HEK293 (cell line): ENCODE data around the gene PTH1R.

ENCODE experiments used
- ATF2 ChIP-seq: fragments of 450-650 bp; formaldehyde crosslinking; IDR thresholded peaks from 2 replicates; pipeline ENCODE4 v1.5.1; 2016; ENCODE audit warnings: missing biosample characterization, missing genetic modification characterization, low read depth
- BCL11A ChIP-seq: fragments of 450-650 bp; formaldehyde crosslinking; IDR thresholded peaks from 2 replicates; pipeline ENCODE4 v1.5.1; 2016; ENCODE audit warnings: low read depth, missing biosample characterization, missing genetic modification characterization
- CTCF ChIP-seq: fragments of 450-650 bp; formaldehyde crosslinking; IDR thresholded peaks from 2 replicates; pipeline ENCODE4 v1.5.1; 2016; ENCODE audit warnings: missing biosample characterization, missing genetic modification characterization
- MEIS1 ChIP-seq: sonication (generic); formaldehyde crosslinking; IDR thresholded peaks from 2 replicates; pipeline ENCODE4 v1.8.1; 2022; ENCODE audit warnings: missing genetic modification reagents, mild to moderate bottlenecking, borderline replicate concordance
- MYNN ChIP-seq: fragments of 450-650 bp; formaldehyde crosslinking; IDR thresholded peaks from 2 replicates; pipeline ENCODE4 v1.5.1; 2016; ENCODE audit warnings: missing biosample characterization, missing genetic modification characterization, borderline replicate concordance
- PRDM6 ChIP-seq: fragments of 450-650 bp; formaldehyde crosslinking; IDR thresholded peaks from 2 replicates; pipeline ENCODE4 v1.5.1; 2017; ENCODE audit warnings: missing biosample characterization, missing genetic modification characterization
- TCF7L2 ChIP-seq: IDR thresholded peaks from 2 replicates; pipeline ENCODE4 v1.6.1; 2011; ENCODE audit warnings: low read depth, mild to moderate bottlenecking, inconsistent platforms, low read length, moderate library complexity, borderline replicate concordance
- YY1 ChIP-seq: fragments of 450-650 bp; formaldehyde crosslinking; IDR thresholded peaks from 2 replicates; pipeline ENCODE4 v1.5.1; 2018; ENCODE audit warnings: missing biosample characterization, missing genetic modification characterization
- ZBTB1 ChIP-seq: fragments of 450-650 bp; formaldehyde crosslinking; IDR thresholded peaks from 2 replicates; pipeline ENCODE4 v1.5.1; 2016; ENCODE audit warnings: missing biosample characterization, missing genetic modification characterization
- ZBTB11 ChIP-seq: fragments of 450-650 bp; formaldehyde crosslinking; conservative IDR thresholded peaks from 2 replicates; pipeline ENCODE4 v1.5.1; 2016; ENCODE audit warnings: low read depth, missing biosample characterization, missing genetic modification characterization
- ZBTB7A ChIP-seq: fragments of 450-650 bp; formaldehyde crosslinking; IDR thresholded peaks from 2 replicates; pipeline ENCODE4 v1.5.1; 2016; ENCODE audit warnings: low read depth, missing biosample characterization, missing genetic modification characterization
- ZNF140 ChIP-seq: fragments of 450-650 bp; formaldehyde crosslinking; IDR thresholded peaks from 2 replicates; pipeline ENCODE4 v1.5.1; 2016; ENCODE audit warnings: missing biosample characterization, missing genetic modification characterization

DNA sequence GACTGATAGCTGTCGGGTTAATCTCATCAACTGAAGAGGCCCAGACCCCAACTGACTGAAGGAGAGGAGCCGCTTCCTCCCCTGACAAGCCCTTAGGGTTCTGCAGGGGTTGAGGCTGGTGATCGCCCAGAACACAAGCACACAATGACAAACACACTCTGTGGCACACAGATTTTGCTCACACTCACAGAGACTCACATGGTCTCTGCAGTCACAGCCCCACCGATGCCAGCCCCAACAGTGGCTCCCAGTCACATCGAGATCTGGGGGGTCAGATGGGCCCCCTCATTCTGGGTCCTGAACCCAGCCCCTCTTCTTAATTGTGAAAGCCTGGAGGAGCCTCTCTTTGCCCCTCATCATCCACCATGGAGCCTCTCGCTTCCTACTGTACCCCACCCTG, 16.7 kb downstream of the PTH1R start:
- TF ChIP-seq TCF7L2 (no peak), ZBTB11 (tag by site-specific recombination) (no peak), YY1 (tag by site-specific recombination) (no peak), MYNN (tag by site-specific recombination) (no peak), CTCF (tag by site-specific recombination) (no peak), BCL11A (tag by site-specific recombination) (no peak), MEIS1 (CRISPR knock-in tag) (no peak), ZNF140 (tag by site-specific recombination) (no peak), ATF2 (tag by site-specific recombination) (no peak), ZBTB7A (no peak), PRDM6 (tag by site-specific recombination) (no peak), ZBTB1 (tag by site-specific recombination) (no peak)
